Thymus (tissue), 11 donors: ENCODE results near the gene ARMH1. TPM values are rescaled to one million over a fixed set of nuclear protein-coding genes. Genes with fewer than 3 reads are reported as not detected.
A peak's percentile ranks its signal among the peaks of the same experiment; 100 is the strongest.
"Not testable (repeated sequence)": the region's sequence is repeated elsewhere in the genome, so short reads cannot be mapped to it uniquely, and the experiment has no call there.

Source experiments
- DNase-seq, 9 donors: peaks; one replicate each; pipeline ENCODE4 v3.0.0-alpha.2; 2013; ENCODE audit warnings: low spot score in 9 of 9, low read depth in 6 of 9, missing footprints in 1 of 9
- H3K27ac ChIP-seq, 2 donors: one replicate each; pipeline ENCODE4 v1.5.1; 2013; ENCODE audit warnings: control low read depth in 1 of 2, low read depth in 1 of 2, low read length in 1 of 2, mild to moderate bottlenecking in 1 of 2, moderate library complexity in 1 of 2
- H3K27me3 ChIP-seq, 2 donors: one replicate each; pipeline ENCODE4 v1.5.1; 2013; ENCODE audit warnings: low read length in 1 of 2; ENCODE audit not compliant: control insufficient read depth in 2 of 2, insufficient read depth in 1 of 2
- H3K36me3 ChIP-seq, 2 donors: one replicate each; pipeline ENCODE4 v1.5.1; 2013; ENCODE audit warnings: low read length in 1 of 2, mild to moderate bottlenecking in 1 of 2, moderate library complexity in 1 of 2; ENCODE audit not compliant: control insufficient read depth in 2 of 2, insufficient read depth in 2 of 2
- H3K4me1 ChIP-seq, 2 donors: one replicate each; pipeline ENCODE4 v1.5.1; 2013; ENCODE audit warnings: low read length in 2 of 2; ENCODE audit not compliant: control insufficient read depth in 2 of 2, insufficient read depth in 2 of 2
- H3K4me3 ChIP-seq, 2 donors: one replicate each; pipeline ENCODE4 v1.5.1; 2013; ENCODE audit warnings: low read length in 2 of 2, control low read depth in 1 of 2, mild to moderate bottlenecking in 1 of 2
- H3K9me3 ChIP-seq, 2 donors: one replicate each; pipeline ENCODE4 v1.5.1; 2013; ENCODE audit warnings: low read length in 1 of 2, mild to moderate bottlenecking in 1 of 2; ENCODE audit not compliant: control insufficient read depth in 2 of 2, insufficient read depth in 1 of 2
- WGBS: extraction: QIAGEN DNeasy Blood & Tissue Kit; methylation state at CpG from one replicate; pipeline ENCODE4 v1.1.7; 2013; 5-methylcytosine and 5-hydroxymethylcytosine counted together
- polyA plus RNA-seq: library from polyadenylated mRNA; stranded (reverse); fragments of 200-250 nt; gene quantifications from one replicate; pipeline ENCODE4 v1.2.3, GENCODE V29; 2013
- total RNA-seq: library from RNA; stranded (reverse); fragments of 120-200 nt; gene quantifications from one replicate; pipeline ENCODE4 v1.2.4, GENCODE V29; 2013
- donor health status: healthy.

ARMH1 gene
- total and polyA plus RNA-seq, 2 donors = 47.7 to 577 TPM

GRCh38 chr1:44735992-44736391 is 61.5 kb downstream of the ARMH1 start:
- Histone ChIP-seq H3K27me3 (no peaks in the 10 kb centered on the region), H3K27ac (no peak overlapping the region)
- 98% methylated on average over 1 of the region's 1 CpG for WGBS

GRCh38 chr1:44738953-44739306 is 64.4 kb downstream of the ARMH1 start:
- Histone ChIP-seq H3K4me1 (peaks cover 11 to 22% of the 10 kb centered on the region in 2 donors), H3K36me3 (peaks cover 0 to 21% of the 10 kb centered on the region in 2 donors), H3K27ac (peak overlapping the region; percentile 73 to 90), H3K4me3 (peak overlapping the region; percentile 66 to 83)
- not testable (repeated sequence) for H3K9me3 ChIP-seq, H3K27me3 ChIP-seq, DNase-seq
- 74% methylated on average over 1 of the region's 1 CpG for WGBS

More at GRCh38 chr1:44735992-44736391, 61.5 kb downstream of the ARMH1 start:
- no peaks in the 10 kb centered on the region for H3K9me3 ChIP-seq
- no peak for DNase-seq
- H3K36me3 ChIP-seq = no peaks in the 10 kb centered on the region
- no peak overlapping the region for H3K4me3 ChIP-seq
- peaks cover 14 to 24% of the 10 kb centered on the region in 2 donors for H3K4me1 ChIP-seq

GRCh38 chr1:44739307-44740178 is 65.0 kb downstream of the ARMH1 start, which contains the start of gene KIF2C:
TSS of gene KIF2C (plus strand) at chr1:44739837. CDS start at chr1:44739933, 96 bp downstream.
- peak within 1 kb of the TSS; percentile 66 to 83 for H3K4me3 ChIP-seq
- no peaks in the 10 kb centered on the region for H3K9me3 ChIP-seq
- H3K36me3 ChIP-seq = peaks cover 6 to 27% of the 10 kb centered on the region in 2 donors
- H3K4me1 ChIP-seq = peaks cover 11 to 22% of the 10 kb centered on the region in 2 donors
- peak within 1 kb of the TSS; percentile 73 to 90 for H3K27ac ChIP-seq
- DNase-seq = peak; percentile 94 to 98 (median 95)
- under 1% methylated on average over 57 of the region's 57 CpGs for WGBS
- no peaks in the 10 kb centered on the region for H3K27me3 ChIP-seq

- Histone ChIP-seq H3K27me3 (no peaks in the 10 kb centered on the region), H3K36me3 (peaks cover 7 to 27% of the 10 kb centered on the region in 2 donors), H3K27ac (peak overlapping the region in 1 of 2 donors; percentile 81), H3K4me1 (peaks cover 11 to 22% of the 10 kb centered on the region in 2 donors), H3K4me3 (peak overlapping the region; percentile 66 to 83), H3K9me3 (no peaks in the 10 kb centered on the region)
- peak in 1 of 9 donors; percentile 36 for DNase-seq
- WGBS = 9% methylated on average over 14 of the region's 14 CpGs
Observed at GRCh38 chr1:44740179-44740617, 65.7 kb downstream of the ARMH1 start.

GRCh38 chr1:44743211-44743610 is 68.7 kb downstream of the ARMH1 start:
- DNase-seq = no peak

GRCh38 chr1:44747878-44748277 is 73.4 kb downstream of the ARMH1 start:
- H3K27me3 ChIP-seq = no peaks in the 10 kb centered on the region
- DNase-seq = no peak
- no peak overlapping the region for H3K4me3 ChIP-seq
- H3K9me3 ChIP-seq = no peaks in the 10 kb centered on the region
- WGBS = 96% methylated on average over 3 of the region's 3 CpGs
- no peak overlapping the region for H3K27ac ChIP-seq
- H3K4me1 ChIP-seq = peaks cover 0 to 2% of the 10 kb centered on the region in 2 donors
- H3K36me3 ChIP-seq = peaks cover 51 to 71% of the 10 kb centered on the region in 2 donors

More at GRCh38 chr1:44743211-44743610, 68.7 kb downstream of the ARMH1 start:
- WGBS = 98% methylated on average over 1 of the region's 1 CpG
- Histone ChIP-seq H3K36me3 (peaks cover 23 to 52% of the 10 kb centered on the region in 2 donors), H3K27ac (no peak overlapping the region), H3K4me1 (peaks cover 11 to 22% of the 10 kb centered on the region in 2 donors), H3K4me3 (no peak overlapping the region), H3K9me3 (no peaks in the 10 kb centered on the region), H3K27me3 (no peaks in the 10 kb centered on the region)

- Histone ChIP-seq H3K27ac (no peak overlapping the region), H3K36me3 (peaks cover 90 to 95% of the 10 kb centered on the region in 2 donors), H3K4me3 (no peak overlapping the region), H3K4me1 (no peaks in the 10 kb centered on the region), H3K27me3 (no peaks in the 10 kb centered on the region), H3K9me3 (no peaks in the 10 kb centered on the region)
- WGBS = 97% methylated on average over 2 of the region's 2 CpGs
- no peak for DNase-seq
Observed at GRCh38 chr1:44757420-44757819, 82.9 kb downstream of the ARMH1 start.

- Histone ChIP-seq H3K4me3 (no peak overlapping the region), H3K27ac (no peak overlapping the region), H3K27me3 (no peaks in the 10 kb centered on the region), H3K36me3 (peaks cover 87 to 95% of the 10 kb centered on the region in 2 donors), H3K9me3 (no peaks in the 10 kb centered on the region), H3K4me1 (no peaks in the 10 kb centered on the region)
- WGBS = 94% methylated on average over 11 of the region's 11 CpGs
- DNase-seq = no peak
Observed at GRCh38 chr1:44759077-44759476, 84.6 kb downstream of the ARMH1 start.

- no peaks in the 10 kb centered on the region for H3K9me3 ChIP-seq
- H3K27ac ChIP-seq = no peak overlapping the region
- no peaks in the 10 kb centered on the region for H3K4me1 ChIP-seq
- no peaks in the 10 kb centered on the region for H3K27me3 ChIP-seq
- no peak overlapping the region for H3K4me3 ChIP-seq
- H3K36me3 ChIP-seq = peaks cover 77 to 89% of the 10 kb centered on the region in 2 donors
- DNase-seq = no peak
- 98% methylated on average over 3 of the region's 3 CpGs for WGBS
Observed at GRCh38 chr1:44760876-44761275, 86.4 kb downstream of the ARMH1 start.
